H9 (cell line): ENCODE measurements around the gene CDK17. TPM values are rescaled to one million over a fixed set of nuclear protein-coding genes. Genes with fewer than 3 reads are reported as not detected.
"Not testable (repeated sequence)": the region's sequence is repeated elsewhere in the genome, so short reads cannot be mapped to it uniquely, and the experiment has no call there.

Experiments
- DNase-seq: peaks from one replicate; pipeline ENCODE4 v3.0.0-alpha.2; 2017
- H2AFZ ChIP-seq: one replicate; pipeline ENCODE4 v1.6.1; 2013; ENCODE audit warnings: mild to moderate bottlenecking, low read length, control low read depth, moderate library complexity
- H2AK5ac ChIP-seq: 2 replicates; pipeline ENCODE4 v1.6.1; 2013; ENCODE audit warnings: low read length, control low read depth, mixed read lengths; ENCODE audit not compliant: insufficient read length
- H2BK120ac ChIP-seq: one replicate; pipeline ENCODE4 v1.6.1; 2013; ENCODE audit warnings: low read depth, mild to moderate bottlenecking, low read length, control low read depth, inconsistent platforms; ENCODE audit not compliant: poor library complexity, severe bottlenecking
- H2BK12ac ChIP-seq: 2 replicates; pipeline ENCODE4 v1.6.1; 2013; ENCODE audit warnings: low read length, control low read depth, mixed read lengths, low read depth; ENCODE audit not compliant: insufficient read length
- H2BK15ac ChIP-seq: 2 replicates; pipeline ENCODE4 v1.6.1; 2013; ENCODE audit warnings: low read depth, low read length, control low read depth
- H2BK20ac ChIP-seq: one replicate; pipeline ENCODE4 v1.6.1; 2013; ENCODE audit warnings: low read depth, mild to moderate bottlenecking, low read length, control low read depth, inconsistent platforms; ENCODE audit not compliant: poor library complexity, severe bottlenecking
- H2BK5ac ChIP-seq: 2 replicates; pipeline ENCODE4 v1.6.1; 2013; ENCODE audit warnings: low read length, control low read depth, mixed read lengths; ENCODE audit not compliant: insufficient read length
- H3K14ac ChIP-seq: 2 replicates; pipeline ENCODE4 v1.6.1; 2013; ENCODE audit warnings: low read length, control low read depth; ENCODE audit not compliant: insufficient read depth
- H3K18ac ChIP-seq: 2 replicates; pipeline ENCODE4 v1.6.1; 2013; ENCODE audit warnings: low read depth, mild to moderate bottlenecking, mixed read lengths, low read length, control low read depth; ENCODE audit not compliant: insufficient read length
- H3K23ac ChIP-seq: 2 replicates; pipeline ENCODE4 v1.6.1; 2013; ENCODE audit warnings: low read length, control low read depth, mixed read lengths, low read depth; ENCODE audit not compliant: insufficient read length
- H3K23me2 ChIP-seq: 2 replicates; pipeline ENCODE4 v1.6.1; 2013; ENCODE audit warnings: low read depth, mild to moderate bottlenecking, mixed read lengths, low read length, control low read depth; ENCODE audit not compliant: insufficient read length, poor library complexity, severe bottlenecking
- H3K27ac ChIP-seq: 2 replicates; pipeline ENCODE4 v1.5.1; 2013; ENCODE audit warnings: low read length, control low read depth, mixed read lengths, low read depth; ENCODE audit not compliant: insufficient read length
- H3K27me3 ChIP-seq: 2 replicates; pipeline ENCODE4 v1.6.1; 2013; ENCODE audit warnings: low read length, control low read depth, inconsistent platforms; ENCODE audit not compliant: insufficient read depth
- H3K4ac ChIP-seq: 2 replicates; pipeline ENCODE4 v1.6.1; 2013; ENCODE audit warnings: low read depth, mild to moderate bottlenecking, control low read depth, inconsistent platforms, low read length, moderate library complexity
- H3K4me1 ChIP-seq: 2 replicates; pipeline ENCODE4 v1.6.1; 2013; ENCODE audit warnings: low read length, control low read depth, inconsistent platforms; ENCODE audit not compliant: insufficient read depth
- H3K4me2 ChIP-seq: 2 replicates; pipeline ENCODE4 v1.6.1; 2013; ENCODE audit warnings: low read length, control low read depth, mixed read lengths; ENCODE audit not compliant: insufficient read length, insufficient read depth
- H3K56ac ChIP-seq: 2 replicates; pipeline ENCODE4 v1.6.1; 2013; ENCODE audit warnings: low read depth, mild to moderate bottlenecking, mixed read lengths, low read length, control low read depth; ENCODE audit not compliant: insufficient read length
- H3K79me1 ChIP-seq: 2 replicates; pipeline ENCODE4 v1.6.1; 2013; ENCODE audit warnings: low read depth, mild to moderate bottlenecking, moderate library complexity, low read length, control low read depth, inconsistent platforms; ENCODE audit not compliant: insufficient read depth, poor library complexity, severe bottlenecking
- H3K79me2 ChIP-seq: 2 replicates; pipeline ENCODE4 v1.6.1; 2013; ENCODE audit warnings: low read length, control low read depth, inconsistent platforms; ENCODE audit not compliant: insufficient read depth
- H3K9ac ChIP-seq: 2 replicates; pipeline ENCODE4 v1.6.1; 2013; ENCODE audit warnings: low read length, control low read depth, mixed read lengths; ENCODE audit not compliant: insufficient read length; ENCODE audit errors: extremely low read depth
- H3K9me3 ChIP-seq: one replicate; pipeline ENCODE4 v1.6.1; 2013; ENCODE audit warnings: low read depth, low read length, inconsistent platforms; ENCODE audit not compliant: control insufficient read depth
- H3T11ph ChIP-seq: one replicate; pipeline ENCODE4 v1.6.1; 2013; ENCODE audit warnings: mild to moderate bottlenecking, low read length, control low read depth, inconsistent platforms
- H4K20me1 ChIP-seq: one replicate; pipeline ENCODE4 v1.6.1; 2013; ENCODE audit not compliant: control insufficient read depth, insufficient read length, insufficient read depth
- H4K5ac ChIP-seq: 2 replicates; pipeline ENCODE4 v1.6.1; 2013; ENCODE audit warnings: low read depth, mild to moderate bottlenecking, mixed read lengths, low read length, control low read depth; ENCODE audit not compliant: insufficient read length
- H4K8ac ChIP-seq: replicated peaks from 2 replicates; pipeline ENCODE4 v1.6.1; 2013; ENCODE audit warnings: low read length, control low read depth, mixed read lengths, low read depth; ENCODE audit not compliant: insufficient read length
- H4K91ac ChIP-seq: 2 replicates; pipeline ENCODE4 v1.6.1; 2013; ENCODE audit warnings: low read depth, mild to moderate bottlenecking, moderate library complexity, mixed read lengths, low read length, control low read depth; ENCODE audit not compliant: insufficient read length
- H3K27ac Mint-ChIP-seq, 3 experiments: 2 replicates in 2 of 3; 3 replicates in 1 of 3; pipeline ENCODE4 v1.8.0; 2020 to 2021; ENCODE audit warnings: mixed read lengths in 3 of 3, mild to moderate bottlenecking in 1 of 3, moderate library complexity in 1 of 3
- H3K27me3 Mint-ChIP-seq: 2 replicates; pipeline ENCODE4 v1.8.0; 2021; ENCODE audit warnings: low read depth, mild to moderate bottlenecking, moderate library complexity, mixed read lengths
- H3K36me3 Mint-ChIP-seq, 3 experiments: 2 replicates in 2 of 3; 3 replicates in 1 of 3; pipeline ENCODE4 v1.8.0; 2020 to 2021; ENCODE audit warnings: low read depth in 3 of 3, mixed read lengths in 3 of 3; ENCODE audit not compliant: insufficient read depth in 1 of 3
- H3K4me1 Mint-ChIP-seq, 2 experiments: 2 replicates each; pipeline ENCODE4 v1.8.0; 2020; ENCODE audit warnings: mixed read lengths in 2 of 2
- H3K4me3 Mint-ChIP-seq, 2 experiments: 2 replicates in 1 of 2; 3 replicates in 1 of 2; pipeline ENCODE4 v1.8.0; 2020 to 2021; ENCODE audit warnings: mild to moderate bottlenecking in 2 of 2, mixed read lengths in 2 of 2, moderate library complexity in 1 of 2
- H3K9me3 Mint-ChIP-seq, 2 experiments: 2 replicates in 1 of 2; 3 replicates in 1 of 2; pipeline ENCODE4 v1.8.0; 2020; ENCODE audit warnings: mild to moderate bottlenecking in 2 of 2, mixed read lengths in 2 of 2, moderate library complexity in 1 of 2
- CTCF ChIP-seq: fragments of 200-600 bp; sonication (generic); conservative IDR thresholded peaks from 3 replicates; pipeline ENCODE4 v1.8.0; 2021; ENCODE audit warnings: antibody characterized with exemption, mild to moderate bottlenecking
- WGBS: extraction: QIAGEN DNeasy Blood & Tissue Kit; methylation state at CpG from one replicate; pipeline ENCODE4 v1.1.7; 2013; ENCODE audit warnings: missing lambda C conversion rate, low lambda C conversion rate, mixed read lengths; ENCODE audit not compliant: insufficient read length; ENCODE audit errors: extremely low coverage; 5-methylcytosine and 5-hydroxymethylcytosine counted together
- total RNA-seq: library from RNA; stranded (reverse); gene quantifications from 2 replicates; pipeline ENCODE4 v1.2.1, GENCODE V29; 2021

The CDK17 gene
- total RNA-seq, 1 experiment from 2014 or later = 28.8 TPM

GRCh38 chr12:96403870-96404269 is 3.6 kb upstream of the CDK17 start:
- no peak for DNase-seq

GRCh38 chr12:96402522-96402921 is 2.3 kb upstream of the CDK17 start:
- no CpG with 5 or more reads among the region's 8 CpGs for WGBS
- H3K56ac ChIP-seq, H3K27me3 ChIP-seq, H3K4ac ChIP-seq, H2BK12ac ChIP-seq, H3K27ac ChIP-seq, H2BK5ac ChIP-seq, H3K14ac ChIP-seq, H3K23ac ChIP-seq, H4K5ac ChIP-seq, DNase-seq, H2AFZ ChIP-seq, H3K79me1 ChIP-seq, H3K27ac Mint-ChIP-seq, H2BK20ac ChIP-seq, H2BK120ac ChIP-seq, H3K9ac ChIP-seq, H3K9me3 ChIP-seq, H3K18ac ChIP-seq, H3T11ph ChIP-seq, H2BK15ac ChIP-seq, H4K8ac ChIP-seq, H3K27me3 Mint-ChIP-seq, H3K9me3 Mint-ChIP-seq, H4K20me1 ChIP-seq, H3K36me3 Mint-ChIP-seq, H3K4me2 ChIP-seq, H4K91ac ChIP-seq, H2AK5ac ChIP-seq, H3K79me2 ChIP-seq, H3K4me1 ChIP-seq, H3K4me3 Mint-ChIP-seq: not testable (repeated sequence)
- peaks cover 14% of the 10 kb centered on the region for H3K23me2 ChIP-seq
- peaks cover 38 to 42% of the 10 kb centered on the region in 2 experiments for H3K4me1 Mint-ChIP-seq

More at GRCh38 chr12:96403870-96404269, 3.6 kb upstream of the CDK17 start:
- H3K23me2 ChIP-seq = peaks cover 11% of the 10 kb centered on the region
- no peak overlapping the region for H4K8ac ChIP-seq
- H4K5ac ChIP-seq = no peak overlapping the region
- H3K4me1 ChIP-seq = no peaks in the 10 kb centered on the region
- no peak overlapping the region for H3K23ac ChIP-seq
- H3K27me3 Mint-ChIP-seq = no peaks in the 10 kb centered on the region
- H3K79me2 ChIP-seq = no peaks in the 10 kb centered on the region; the same call in 1 of the 2 replicates
- no peaks in the 10 kb centered on the region for H3K79me1 ChIP-seq
- no peak overlapping the region for H3K14ac ChIP-seq
- no peaks in the 10 kb centered on the region for H3K9me3 ChIP-seq
- H3K4me1 Mint-ChIP-seq = peaks cover 25 to 30% of the 10 kb centered on the region in 2 experiments
- no peak overlapping the region for H2BK120ac ChIP-seq
- H3K4ac ChIP-seq = no peak overlapping the region
- H3T11ph ChIP-seq = no peak overlapping the region
- H3K4me2 ChIP-seq = no peak overlapping the region
- no peak overlapping the region for H2BK15ac ChIP-seq
- H4K20me1 ChIP-seq = no peaks in the 10 kb centered on the region
- H3K27me3 ChIP-seq = no peaks in the 10 kb centered on the region
- no peak overlapping the region for H3K9ac ChIP-seq
- no CpG with 5 or more reads among the region's 1 CpG for WGBS
- no peaks in the 10 kb centered on the region for H3K36me3 Mint-ChIP-seq
- H2AK5ac ChIP-seq = no peak overlapping the region
- no peaks in the 10 kb centered on the region for H3K9me3 Mint-ChIP-seq
- no peak overlapping the region for H2BK12ac ChIP-seq
- no peak overlapping the region for H3K27ac Mint-ChIP-seq
- H3K4me3 Mint-ChIP-seq = no peak overlapping the region
- H2BK20ac ChIP-seq = no peak overlapping the region
- no peak for TF ChIP-seq CTCF
- no peak overlapping the region for H3K56ac ChIP-seq
- H2AFZ ChIP-seq = no peak overlapping the region
- H2BK5ac ChIP-seq = no peak overlapping the region
- H3K18ac ChIP-seq = no peak overlapping the region
- no peak overlapping the region for H4K91ac ChIP-seq
- H3K27ac ChIP-seq = no peak overlapping the region
